A549 (cell line): ENCODE data around the gene KCNJ10.

Experiments used
- EP300 ChIP-seq, 2 experiments: fragments of >200 bp; sonication (Bioruptor Twin); formaldehyde crosslinking; IDR thresholded peaks; 2 replicates in 1 of 2; 3 replicates in 1 of 2; pipeline ENCODE4 v1.6.1; 2016 to 2017
- RNF2 ChIP-seq: fragments of 200-600 bp; sonication (generic); IDR thresholded peaks from 2 replicates; pipeline ENCODE4 v1.6.1; 2016; ENCODE audit warnings: low read depth, mild to moderate bottlenecking, antibody characterized with exemption, moderate library complexity, borderline replicate concordance
- TF ChIP-seq, protein P1 (sequence below): fragments of >200 bp; sonication (Bioruptor Twin); formaldehyde crosslinking; IDR thresholded peaks from 3 replicates; pipeline ENCODE4 v1.5.1; 2016

- no peak for TF ChIP-seq RNF2
- TF ChIP-seq, protein P1, sequence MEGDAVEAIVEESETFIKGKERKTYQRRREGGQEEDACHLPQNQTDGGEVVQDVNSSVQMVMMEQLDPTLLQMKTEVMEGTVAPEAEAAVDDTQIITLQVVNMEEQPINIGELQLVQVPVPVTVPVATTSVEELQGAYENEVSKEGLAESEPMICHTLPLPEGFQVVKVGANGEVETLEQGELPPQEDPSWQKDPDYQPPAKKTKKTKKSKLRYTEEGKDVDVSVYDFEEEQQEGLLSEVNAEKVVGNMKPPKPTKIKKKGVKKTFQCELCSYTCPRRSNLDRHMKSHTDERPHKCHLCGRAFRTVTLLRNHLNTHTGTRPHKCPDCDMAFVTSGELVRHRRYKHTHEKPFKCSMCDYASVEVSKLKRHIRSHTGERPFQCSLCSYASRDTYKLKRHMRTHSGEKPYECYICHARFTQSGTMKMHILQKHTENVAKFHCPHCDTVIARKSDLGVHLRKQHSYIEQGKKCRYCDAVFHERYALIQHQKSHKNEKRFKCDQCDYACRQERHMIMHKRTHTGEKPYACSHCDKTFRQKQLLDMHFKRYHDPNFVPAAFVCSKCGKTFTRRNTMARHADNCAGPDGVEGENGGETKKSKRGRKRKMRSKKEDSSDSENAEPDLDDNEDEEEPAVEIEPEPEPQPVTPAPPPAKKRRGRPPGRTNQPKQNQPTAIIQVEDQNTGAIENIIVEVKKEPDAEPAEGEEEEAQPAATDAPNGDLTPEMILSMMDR = no peak
- no peak for TF ChIP-seq EP300 (IDR thresholded peaks at IDR 0.05)
Observed at GRCh38 chr1:160117709-160118183, 47.8 kb upstream of the KCNJ10 start.
